Naive thymus-derived CD8-positive, alpha-beta T cell (primary cell): ENCODE results near the gene CIB4. TPM values are rescaled to one million over a fixed set of nuclear protein-coding genes. Genes with fewer than 3 reads are reported as not detected.

ENCODE experiments used
- ATAC-seq, 2 donors: fragments of 150-1000 bp; cut with Tn5 transposase in 1 of 2; sonication (Bioruptor Pico), chemical (Tn5 transposase) in 1 of 2; 1 replicate in 1 of 2; 2 replicates in 1 of 2; pipeline ENCODE4 v1.10.0; 2021; ENCODE audit warnings: mild to moderate bottlenecking in 2 of 2, moderate library complexity in 2 of 2
- POLR2A ChIA-PET: fragments of 350-600 bp; sonication (Branson Sonifier 250); formaldehyde crosslinking; loops from one replicate; lab custom pipeline; 2021; ENCODE audit warnings: antibody characterized with exemption; lab: Charles Lee
- DNase-seq, 10 donors: peaks; one replicate each; pipeline versions ENCODE4 v3.0.0 to v3.0.0-alpha.2; 2020 to 2022
- H3K27ac Mint-ChIP-seq, 10 donors: one replicate each; pipeline ENCODE4 v1.8.0; 2020 to 2022; ENCODE audit warnings: mild to moderate bottlenecking in 10 of 10, mixed read lengths in 10 of 10, moderate library complexity in 4 of 10, inconsistent platforms in 1 of 10
- H3K27me3 Mint-ChIP-seq, 5 donors: one replicate each; pipeline ENCODE4 v1.8.0; 2021 to 2022; ENCODE audit warnings: mixed read lengths in 5 of 5
- H3K36me3 Mint-ChIP-seq, 3 donors: one replicate each; pipeline ENCODE4 v1.8.0; 2020 to 2022; ENCODE audit warnings: mixed read lengths in 3 of 3, mild to moderate bottlenecking in 2 of 3, inconsistent platforms in 1 of 3
- H3K4me1 Mint-ChIP-seq, 4 donors: one replicate each; pipeline ENCODE4 v1.8.0; 2021 to 2022; ENCODE audit warnings: mixed read lengths in 4 of 4
- H3K4me3 Mint-ChIP-seq, 10 donors: one replicate each; pipeline ENCODE4 v1.8.0; 2020 to 2022; ENCODE audit warnings: mild to moderate bottlenecking in 10 of 10, mixed read lengths in 10 of 10, moderate library complexity in 6 of 10, inconsistent platforms in 1 of 10
- H3K9me3 Mint-ChIP-seq, 9 donors: one replicate each; pipeline ENCODE4 v1.8.0; 2020 to 2022; ENCODE audit warnings: mixed read lengths in 9 of 9, mild to moderate bottlenecking in 3 of 9, inconsistent platforms in 1 of 9, moderate library complexity in 1 of 9
- polyA plus RNA-seq, 3 donors: library from polyadenylated mRNA; unstranded; fragments of 300-500 nt; fragmentation: Illumina TruSeq; gene quantifications; one replicate each; pipeline ENCODE4 v1.2.3, GENCODE V29; 2021
- total RNA-seq, 8 experiments: library from RNA in 2 of 8; stranded (reverse) in 2 of 8; gene quantifications; one replicate each; pipeline ENCODE4 v1.2.3 and lab custom pipeline; 2021 to 2026

Gene CIB4
- total and polyA plus RNA-seq, 5 experiments from 2014 or later: not detected

GRCh38 chr2:26588576-26588975 lies 52.6 kb downstream of the CIB4 start:
- POLR2A ChIA-PET: no interaction called here
- no peak for ATAC-seq
- H3K27ac Mint-ChIP-seq: no peak overlapping the region
- H3K36me3 Mint-ChIP-seq: no peaks in the 10 kb centered on the region
- peaks cover 0 to 5% (median 0%) of the 10 kb centered on the region in 9 donors for H3K9me3 Mint-ChIP-seq
- no peak overlapping the region for H3K4me3 Mint-ChIP-seq
- no peaks in the 10 kb centered on the region for H3K4me1 Mint-ChIP-seq
- peaks cover 2 to 16% (median 7%) of the 10 kb centered on the region in 5 donors for H3K27me3 Mint-ChIP-seq
- DNase-seq: no peak

GRCh38 chr2:26587994-26588393 lies 53.2 kb downstream of the CIB4 start:
- DNase-seq: no peak
- Mint-ChIP-seq H3K4me1 (no peaks in the 10 kb centered on the region), H3K27ac (no peak overlapping the region), H3K9me3 (peaks cover 0 to 5% (median 0%) of the 10 kb centered on the region in 9 donors), H3K27me3 (peaks cover 2 to 16% (median 7%) of the 10 kb centered on the region in 5 donors), H3K4me3 (no peak overlapping the region), H3K36me3 (no peaks in the 10 kb centered on the region)
- no peak for ATAC-seq
- POLR2A ChIA-PET: no interaction called here

- peak in 1 of 10 donors; percentile 61 for DNase-seq
- Mint-ChIP-seq H3K27me3 (peaks cover 2 to 25% (median 9%) of the 10 kb centered on the region in 5 donors), H3K4me3 (no peak overlapping the region), H3K4me1 (no peaks in the 10 kb centered on the region), H3K27ac (no peak overlapping the region), H3K9me3 (no peaks in the 10 kb centered on the region), H3K36me3 (no peaks in the 10 kb centered on the region)
- POLR2A ChIA-PET: interaction anchor here (0.6 kb wide), 1 partner anchor 354 kb away, joined by 4 read pairs; no protein-coding TSS in a partner anchor
- ATAC-seq: no peak
Observed at GRCh38 chr2:26585966-26586365, 55.2 kb downstream of the CIB4 start.

DNA sequence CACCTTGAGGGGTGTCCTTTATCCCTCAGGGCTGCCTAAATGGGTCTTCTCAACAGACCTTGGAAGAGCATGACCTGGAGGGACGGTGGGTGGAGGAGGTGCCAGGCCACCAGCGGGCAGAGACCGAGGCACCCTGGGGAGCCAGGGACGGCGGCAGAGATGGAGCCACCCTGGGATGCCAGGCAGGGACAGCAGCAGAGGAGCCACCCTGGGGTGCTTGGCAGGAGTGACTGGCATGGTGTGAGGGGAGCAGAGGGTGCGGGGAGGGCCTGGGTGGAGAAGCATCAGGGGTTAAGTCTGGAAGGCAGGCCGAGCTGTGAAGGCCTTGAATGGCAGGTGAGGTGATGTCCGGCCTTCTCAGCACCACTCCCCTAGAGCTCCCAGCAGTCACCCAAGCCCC lies 56.1 kb downstream of the CIB4 start:
- no peaks in the 10 kb centered on the region for H3K4me1 Mint-ChIP-seq
- DNase-seq (no peak), ATAC-seq (no peak)
- H3K4me3 Mint-ChIP-seq: no peak overlapping the region
- POLR2A ChIA-PET: interaction anchor here (0.6 kb wide), 1 partner anchor 355 kb away, joined by 4 read pairs; no protein-coding TSS in a partner anchor
- no peak overlapping the region for H3K27ac Mint-ChIP-seq
- peaks cover 2 to 27% (median 9%) of the 10 kb centered on the region in 5 donors for H3K27me3 Mint-ChIP-seq
- H3K36me3 Mint-ChIP-seq: no peaks in the 10 kb centered on the region
- no peaks in the 10 kb centered on the region for H3K9me3 Mint-ChIP-seq

DNA sequence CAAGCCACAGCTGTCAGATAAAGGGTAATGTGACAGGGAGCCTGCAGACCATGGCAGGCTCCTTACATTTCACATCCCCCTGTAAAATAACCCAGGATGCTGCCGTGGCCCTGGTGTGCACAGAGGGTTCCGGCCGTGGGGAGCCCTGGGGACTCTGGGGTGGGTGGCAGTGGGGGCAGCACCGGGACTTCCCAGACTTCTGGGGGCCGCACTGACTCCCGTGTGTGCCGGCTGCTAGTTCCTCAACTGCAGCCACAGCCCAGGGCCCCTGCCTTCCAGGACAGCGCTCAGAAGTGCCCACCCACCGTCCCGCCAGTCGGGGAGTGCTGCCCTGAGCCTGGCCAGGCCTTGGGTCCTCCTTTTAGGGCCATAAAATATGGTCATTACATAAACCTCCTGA lies 56.5 kb downstream of the CIB4 start:
- no peak for ATAC-seq
- DNase-seq: no peak

DNA sequence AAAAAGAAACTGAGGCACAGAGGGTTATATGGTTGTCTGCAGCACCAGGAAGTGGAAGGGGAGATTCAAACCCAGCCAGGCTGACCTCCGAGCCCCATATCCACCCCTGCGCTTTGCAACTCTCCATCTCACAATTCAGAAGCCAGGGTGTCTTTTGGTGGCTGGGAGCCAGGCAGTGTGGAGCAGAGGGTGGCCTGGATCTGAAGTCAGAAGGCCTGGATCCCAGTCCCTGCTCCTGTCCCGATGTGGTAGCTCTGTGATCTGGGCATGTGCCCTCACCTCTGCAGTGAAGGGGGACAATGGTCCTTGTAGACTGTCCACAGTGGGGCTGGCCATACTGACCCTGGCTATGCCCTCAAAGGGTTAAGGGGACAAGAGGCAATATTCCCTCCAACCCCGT lies 57.0 kb downstream of the CIB4 start:
- no peaks in the 10 kb centered on the region for H3K36me3 Mint-ChIP-seq
- H3K27ac Mint-ChIP-seq: no peak overlapping the region
- H3K9me3 Mint-ChIP-seq: no peaks in the 10 kb centered on the region
- no peak overlapping the region for H3K4me3 Mint-ChIP-seq
- no peak for DNase-seq
- H3K4me1 Mint-ChIP-seq: no peaks in the 10 kb centered on the region
- ATAC-seq: no peak
- H3K27me3 Mint-ChIP-seq: peaks cover 2 to 36% (median 9%) of the 10 kb centered on the region in 5 donors
- POLR2A ChIA-PET: no interaction called here

More for the DNA sequence above, 56.5 kb downstream of the CIB4 start:
- H3K36me3 Mint-ChIP-seq: no peaks in the 10 kb centered on the region
- H3K4me3 Mint-ChIP-seq: no peak overlapping the region
- POLR2A ChIA-PET: no interaction called here
- no peak overlapping the region for H3K27ac Mint-ChIP-seq
- peaks cover 2 to 31% (median 9%) of the 10 kb centered on the region in 5 donors for H3K27me3 Mint-ChIP-seq
- no peaks in the 10 kb centered on the region for H3K4me1 Mint-ChIP-seq
- H3K9me3 Mint-ChIP-seq: no peaks in the 10 kb centered on the region

- ATAC-seq (no peak), DNase-seq (no peak)
- Mint-ChIP-seq H3K4me1 (no peaks in the 10 kb centered on the region), H3K36me3 (no peaks in the 10 kb centered on the region), H3K27me3 (peaks cover 2 to 41% (median 12%) of the 10 kb centered on the region in 5 donors), H3K4me3 (no peak overlapping the region), H3K9me3 (no peaks in the 10 kb centered on the region), H3K27ac (no peak overlapping the region)
- POLR2A ChIA-PET: no interaction called here
Observed at GRCh38 chr2:26583381-26583911, 57.7 kb downstream of the CIB4 start.

DNA sequence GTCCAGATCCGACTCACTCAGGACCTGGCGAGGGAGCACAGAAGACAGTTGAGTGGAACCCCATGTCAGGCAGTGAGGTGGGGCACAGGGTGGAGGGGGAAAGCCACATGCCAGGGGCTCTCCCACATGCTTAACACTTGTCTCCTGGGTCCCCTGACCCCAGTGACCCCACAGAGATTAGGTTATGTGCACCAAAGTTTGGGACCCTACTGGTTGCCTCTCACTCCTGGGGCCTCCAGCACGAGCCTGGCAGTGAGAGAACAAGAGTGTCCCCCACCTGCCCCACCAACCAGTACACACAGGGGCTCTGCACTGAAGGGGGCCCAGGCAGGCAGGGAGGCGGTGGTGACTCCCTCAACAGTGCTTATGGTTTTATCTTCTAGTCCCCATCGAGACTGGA lies 58.3 kb downstream of the CIB4 start:
- Mint-ChIP-seq H3K36me3 (no peaks in the 10 kb centered on the region), H3K4me1 (no peaks in the 10 kb centered on the region), H3K27ac (no peak overlapping the region), H3K4me3 (no peak overlapping the region), H3K27me3 (peaks cover 3 to 41% (median 12%) of the 10 kb centered on the region in 5 donors), H3K9me3 (no peaks in the 10 kb centered on the region)
- no peak for ATAC-seq
- no peak for DNase-seq
- POLR2A ChIA-PET: no interaction called here

GRCh38 chr2:26581991-26582842 lies 58.9 kb downstream of the CIB4 start:
- Mint-ChIP-seq H3K36me3 (no peaks in the 10 kb centered on the region), H3K9me3 (no peaks in the 10 kb centered on the region), H3K4me3 (no peak overlapping the region), H3K27me3 (peaks cover 2 to 41% (median 14%) of the 10 kb centered on the region in 5 donors), H3K27ac (no peak overlapping the region), H3K4me1 (no peaks in the 10 kb centered on the region)
- no peak for DNase-seq
- POLR2A ChIA-PET: no interaction called here
- ATAC-seq: no peak

DNA sequence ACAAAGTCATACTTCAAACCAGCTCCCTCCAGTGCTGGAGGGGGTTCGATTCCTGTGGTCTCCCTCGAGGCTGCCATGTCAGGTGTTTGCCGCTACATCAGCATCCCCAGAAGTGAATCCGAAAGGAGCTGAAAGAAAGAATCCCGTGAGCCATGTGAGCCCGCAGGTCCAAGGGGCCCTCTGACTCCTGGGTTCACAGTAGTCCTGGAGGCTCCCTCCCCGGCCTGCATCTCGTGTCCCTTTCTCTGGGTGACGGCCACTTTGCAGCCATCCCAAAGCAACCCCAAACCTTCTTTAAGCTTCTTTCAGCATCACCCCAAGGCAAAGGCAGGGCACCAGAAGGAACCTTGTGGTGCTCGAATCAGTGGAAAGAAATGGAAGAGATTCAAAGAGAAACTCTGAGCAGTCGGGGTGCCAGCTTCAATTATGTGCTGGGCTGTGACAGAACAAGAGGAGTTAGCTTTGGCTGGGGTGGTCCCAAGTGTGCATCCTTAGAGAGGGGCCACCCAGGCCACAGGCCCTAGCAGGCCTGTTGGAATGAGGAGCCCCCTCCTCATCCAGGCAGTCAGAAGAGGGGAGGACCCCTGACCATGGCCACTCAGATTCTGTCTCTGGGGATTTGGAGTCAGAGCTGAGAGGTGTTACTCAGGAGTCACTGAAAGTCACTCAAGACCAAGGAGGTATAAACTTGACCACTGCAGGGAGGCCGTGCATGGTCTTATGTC lies 59.7 kb downstream of the CIB4 start:
- H3K9me3 Mint-ChIP-seq: no peaks in the 10 kb centered on the region
- no peaks in the 10 kb centered on the region for H3K4me1 Mint-ChIP-seq
- no peak overlapping the region for H3K27ac Mint-ChIP-seq
- POLR2A ChIA-PET: interaction anchor here (0.6 kb wide), 1 partner anchor 1267 kb away, joined by 5 read pairs; no protein-coding TSS in a partner anchor
- peaks cover 2 to 38% (median 18%) of the 10 kb centered on the region in 5 donors for H3K27me3 Mint-ChIP-seq
- ATAC-seq (no peak), DNase-seq (no peak)
- H3K36me3 Mint-ChIP-seq: no peaks in the 10 kb centered on the region
- H3K4me3 Mint-ChIP-seq: no peak overlapping the region

GRCh38 chr2:26580751-26581150 lies 60.4 kb downstream of the CIB4 start:
- Mint-ChIP-seq H3K27me3 (peaks cover 2 to 31% (median 13%) of the 10 kb centered on the region in 5 donors), H3K9me3 (no peaks in the 10 kb centered on the region), H3K4me3 (no peak overlapping the region), H3K27ac (no peak overlapping the region), H3K36me3 (no peaks in the 10 kb centered on the region), H3K4me1 (no peaks in the 10 kb centered on the region)
- ATAC-seq (no peak), DNase-seq (no peak)
- POLR2A ChIA-PET: no interaction called here

GRCh38 chr2:26580151-26580550 lies 61.0 kb downstream of the CIB4 start:
- Mint-ChIP-seq H3K36me3 (no peaks in the 10 kb centered on the region), H3K4me3 (no peak overlapping the region), H3K27me3 (peaks cover 1 to 25% (median 10%) of the 10 kb centered on the region in 5 donors), H3K9me3 (no peaks in the 10 kb centered on the region), H3K4me1 (no peaks in the 10 kb centered on the region), H3K27ac (peak overlapping the region in 1 of 10 donors; percentile 6)
- POLR2A ChIA-PET: no interaction called here
- DNase-seq: no peak
- no peak for ATAC-seq

GRCh38 chr2:26579723-26580040 lies 61.5 kb downstream of the CIB4 start:
- Mint-ChIP-seq H3K4me1 (no peaks in the 10 kb centered on the region), H3K36me3 (no peaks in the 10 kb centered on the region), H3K4me3 (no peak overlapping the region), H3K27ac (peak overlapping the region in 1 of 10 donors; percentile 6), H3K27me3 (peaks cover 0 to 25% (median 10%) of the 10 kb centered on the region in 5 donors), H3K9me3 (no peaks in the 10 kb centered on the region)
- no peak for DNase-seq
- no peak for ATAC-seq
- POLR2A ChIA-PET: no interaction called here
